T-helper 22 cell (primary cell): ENCODE data around the gene MRPL36.
"Not testable (repeated sequence)": the region's sequence is repeated elsewhere in the genome, so short reads cannot be mapped to it uniquely, and the experiment has no call there.

Experiments
- DNase-seq: peaks from one replicate; pipeline ENCODE4 v3.0.0-alpha.2; 2020; ENCODE audit warnings: low read depth

Gene MRPL36

GRCh38 chr5:1832511-1833250 is 33.0 kb upstream of the MRPL36 start:
- no peak for DNase-seq

- DNase-seq: no peak
Measured at GRCh38 chr5:1831677-1832313, 32.2 kb upstream of the MRPL36 start.

- DNase-seq: no peak
Measured at GRCh38 chr5:1831257-1831656, 31.6 kb upstream of the MRPL36 start.

- DNase-seq: no peak
Measured at GRCh38 chr5:1830571-1831228, 31.1 kb upstream of the MRPL36 start.

GRCh38 chr5:1827886-1828397 is 28.3 kb upstream of the MRPL36 start:
- no peak for DNase-seq

- DNase-seq: no peak
Measured at GRCh38 chr5:1827025-1827885, 27.6 kb upstream of the MRPL36 start.

GRCh38 chr5:1826235-1826980 is 26.8 kb upstream of the MRPL36 start:
- DNase-seq: no peak

GRCh38 chr5:1824903-1825841 is 25.5 kb upstream of the MRPL36 start:
- DNase-seq: no peak

GRCh38 chr5:1824109-1824821 is 24.6 kb upstream of the MRPL36 start:
- no peak for DNase-seq

- DNase-seq: no peak
Measured at GRCh38 chr5:1823381-1824034, 23.9 kb upstream of the MRPL36 start.

- no peak for DNase-seq
Measured at GRCh38 chr5:1821862-1822261, 22.2 kb upstream of the MRPL36 start.

- no peak for DNase-seq
Measured at GRCh38 chr5:1820926-1821325, 21.3 kb upstream of the MRPL36 start.

- DNase-seq: no peak
Measured at GRCh38 chr5:1820381-1820780, 20.7 kb upstream of the MRPL36 start.

- no peak for DNase-seq
Measured at GRCh38 chr5:1819458-1819857, 19.8 kb upstream of the MRPL36 start.

GRCh38 chr5:1818784-1819183 is 19.1 kb upstream of the MRPL36 start:
- no peak for DNase-seq

GRCh38 chr5:1817261-1818043 is 17.8 kb upstream of the MRPL36 start:
- no peak for DNase-seq

- not testable (repeated sequence) for DNase-seq
Measured at GRCh38 chr5:1816495-1817089, 17.0 kb upstream of the MRPL36 start.

GRCh38 chr5:1815881-1816292 is 16.2 kb upstream of the MRPL36 start:
- no peak for DNase-seq
